Spleen (tissue), 7 donors: ENCODE data around the gene RASSF7.

Source experiments
- CTCF ChIP-seq, 11 experiments: fragments of 200-600 bp in 7 of 11; fragments of 450-650 bp in 4 of 11; sonication (generic) in 4 of 11; IDR thresholded peaks in 8 of 11; conservative IDR thresholded peaks in 3 of 11; 1 replicate in 7 of 11; 2 replicates in 4 of 11; pipeline versions ENCODE4 v1.4.0 to v1.8.0; 2016 to 2021; ENCODE audit warnings: antibody characterized with exemption in 11 of 11, inconsistent platforms in 4 of 11, mild to moderate bottlenecking in 1 of 11
- POLR2A ChIP-seq, 3 donors: fragments of 450-650 bp; IDR thresholded peaks; one replicate each; pipeline ENCODE4 v1.5.1; 2017; ENCODE audit warnings: antibody characterized with exemption in 3 of 3, mild to moderate bottlenecking in 1 of 3
- POLR2AphosphoS5 ChIP-seq, 3 donors: sonication (generic); formaldehyde crosslinking; IDR thresholded peaks; one replicate each; pipeline ENCODE4 v1.5.1; 2017; ENCODE audit warnings: antibody characterized with exemption in 3 of 3
- donor health status: DM: no; HTN: no; CAD: no; lungs with moderate emphysema.
- donor health status: DM: no; HTN: no; CAD: no.
- donor health status: DM: no; HTN: no; CAD: no.

- no peak for TF ChIP-seq POLR2A (IDR thresholded peaks at IDR 0.05)
- TF ChIP-seq CTCF (IDR thresholded peaks at IDR 0.05 in 8 of 11, conservative IDR thresholded peaks at IDR 0.05 in 3 of 11), result no peak
- TF ChIP-seq POLR2AphosphoS5 (IDR thresholded peaks at IDR 0.05), result peak in 1 of 3 donors; percentile 57
Measured at GRCh38 chr11:610146-610801, 49.5 kb downstream of the RASSF7 start.
